ENCODE measurements around the gene GATAD2A. TPM values are rescaled to one million over a fixed set of nuclear protein-coding genes. Genes with fewer than 3 reads are reported as not detected.

The GATAD2A gene
- polyA plus RNA-seq, 3 donors = 37.3 to 49.0 (median 39.0) TPM

DNA sequence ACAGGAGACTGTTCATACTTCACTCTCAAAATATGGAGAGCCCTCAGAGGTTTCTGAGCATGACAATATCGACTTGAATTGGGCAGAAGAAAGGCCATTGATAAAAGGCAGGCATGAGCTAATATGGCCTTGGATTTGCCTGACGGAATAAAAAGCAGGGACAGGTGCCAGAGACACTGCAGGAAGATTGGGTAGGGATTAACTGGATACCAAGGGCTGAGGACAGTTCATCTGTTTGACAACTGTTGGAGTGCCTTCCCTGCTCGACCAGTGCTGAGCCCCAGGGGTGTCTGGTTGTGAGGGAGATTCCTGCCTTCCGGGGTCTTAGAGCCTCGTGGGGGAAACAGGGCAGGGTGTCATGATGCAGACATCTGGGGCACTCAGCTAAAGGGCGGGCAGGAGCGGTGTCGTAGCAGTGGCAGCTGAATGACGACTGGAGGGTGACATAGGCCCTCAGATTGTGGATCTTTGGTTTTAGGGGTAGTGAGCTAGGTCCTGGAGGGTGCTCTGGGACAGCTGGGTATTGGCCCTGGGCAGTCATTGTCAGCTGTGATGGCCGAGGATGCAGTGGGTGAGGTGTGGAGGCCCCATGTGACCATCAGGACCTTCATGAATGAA, 12.3 kb downstream of the GATAD2A start:
- no peak for DNase-seq (ENCODE audit: low read depth in 3 of 3, low spot score in 2 of 3)

- no peak for DNase-seq (ENCODE audit: low read depth in 3 of 3, low spot score in 2 of 3)
Measured at GRCh38 chr19:19418555-19419260, 13.2 kb downstream of the GATAD2A start.

DNA sequence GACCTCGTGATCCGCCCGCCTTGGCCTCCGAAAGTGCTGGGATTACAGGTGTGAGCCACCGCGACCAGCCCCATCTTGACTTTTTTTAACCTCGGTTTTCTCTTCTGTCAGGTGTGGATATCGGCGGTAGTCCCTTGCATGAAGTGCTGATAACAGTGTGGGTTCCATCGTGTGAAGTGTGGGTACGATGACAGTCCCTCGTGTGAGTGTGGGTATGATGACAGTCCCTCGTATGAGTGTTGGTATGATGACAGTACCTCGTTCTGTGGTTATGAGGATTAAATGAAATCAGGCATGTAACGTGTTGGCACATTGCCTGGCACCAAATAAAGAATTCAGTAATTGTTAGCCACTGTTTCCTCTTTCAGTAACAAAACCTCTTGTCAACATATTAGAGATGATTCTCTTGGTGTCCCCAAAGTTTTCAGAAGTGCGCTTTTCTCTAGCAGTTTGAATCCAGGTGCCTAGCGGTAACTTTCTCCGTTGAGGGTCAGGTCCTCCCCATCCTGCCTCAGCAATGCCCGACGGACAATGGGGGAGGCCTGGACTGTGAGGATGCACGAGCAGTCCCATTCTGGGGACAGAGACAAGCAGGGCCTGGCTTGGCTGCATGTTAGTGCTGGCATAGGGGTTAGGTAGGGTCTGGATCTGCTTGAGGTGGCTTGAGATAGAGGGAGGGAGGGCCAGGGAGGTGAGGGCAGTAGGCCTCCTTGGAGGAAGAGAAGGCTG, 15.3 kb downstream of the GATAD2A start:
- DNase-seq (ENCODE audit: low read depth in 3 of 3, low spot score in 2 of 3) = no peak

DNA sequence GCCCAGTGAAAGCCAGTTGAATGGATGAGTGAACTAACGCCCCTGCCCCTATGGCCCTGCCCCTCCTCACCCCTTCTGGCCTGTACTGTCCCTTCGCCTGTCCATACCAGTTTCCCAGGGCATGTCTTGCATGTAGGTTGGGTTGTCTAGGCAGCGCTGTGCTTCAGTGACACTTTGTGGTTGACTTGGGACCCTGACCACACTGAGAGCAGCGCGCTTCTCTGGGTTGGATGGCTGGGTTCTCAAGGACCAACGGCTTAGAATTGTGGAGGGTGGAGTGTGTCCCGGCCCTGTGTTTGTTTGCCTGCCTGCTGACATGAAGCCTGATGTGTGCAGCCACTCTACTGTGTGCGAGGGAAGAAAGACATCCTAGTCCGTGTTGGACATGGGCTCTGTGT, 15.8 kb downstream of the GATAD2A start:
- DNase-seq (ENCODE audit: low read depth in 3 of 3, low spot score in 2 of 3) = no peak

- no peak for DNase-seq (ENCODE audit: low read depth in 3 of 3, low spot score in 2 of 3)
Measured at GRCh38 chr19:19422156-19422555, 16.7 kb downstream of the GATAD2A start.

DNA sequence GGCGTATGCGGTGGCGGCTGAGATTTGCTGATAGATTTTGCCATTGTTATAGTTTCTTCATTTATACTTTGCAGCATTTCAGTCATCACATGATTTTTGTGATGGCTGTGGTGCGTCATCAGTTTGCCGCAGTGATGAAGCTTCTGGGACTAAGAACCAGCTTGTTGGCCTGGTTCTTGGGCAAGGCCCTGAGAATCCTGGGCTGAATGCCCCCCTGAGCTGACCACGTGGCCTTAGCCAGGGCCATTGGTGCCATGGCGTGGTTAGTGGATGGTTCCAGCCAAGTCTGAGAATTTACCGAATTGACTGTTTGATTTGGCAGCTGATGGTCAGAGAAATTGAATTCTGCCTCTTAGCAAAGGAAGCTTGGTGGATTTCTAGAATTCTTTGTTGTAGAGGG, 17.8 kb downstream of the GATAD2A start:
- DNase-seq (ENCODE audit: low read depth in 3 of 3, low spot score in 2 of 3) = no peak

DNA sequence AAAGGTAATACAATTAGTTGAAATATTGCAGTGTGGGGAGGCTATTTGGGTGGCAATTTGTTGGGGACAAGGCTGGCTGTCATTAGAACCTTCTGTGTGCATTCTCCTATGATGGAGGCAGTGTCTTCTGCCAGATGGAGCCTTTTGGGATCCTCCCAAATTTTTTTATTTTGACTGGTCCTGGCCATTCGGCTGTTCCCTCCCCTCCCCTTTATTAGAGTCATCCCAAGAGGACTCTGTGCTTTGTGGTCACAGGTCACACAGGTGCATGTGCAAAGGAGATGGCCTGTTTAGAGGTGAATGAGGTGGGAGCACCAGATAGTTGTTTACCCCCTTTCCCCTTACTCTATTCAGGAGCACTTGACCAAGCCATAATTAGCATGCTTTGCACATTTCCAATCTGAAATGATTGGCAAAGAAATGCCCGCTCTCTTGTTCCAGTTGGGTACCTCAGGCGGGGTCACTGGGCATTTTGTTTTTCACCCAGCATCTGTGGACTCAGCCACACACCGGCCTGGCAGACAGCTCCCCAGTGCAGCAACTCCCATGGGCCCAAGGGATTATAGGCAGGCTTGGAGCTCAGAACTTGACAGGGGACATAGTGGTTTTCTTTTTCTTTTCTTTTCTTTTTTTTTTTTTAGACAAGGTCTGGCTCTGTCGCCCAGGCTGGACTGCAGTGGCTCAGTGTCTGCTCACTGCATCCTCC, 19.8 kb downstream of the GATAD2A start:
- no peak for DNase-seq (ENCODE audit: low read depth in 3 of 3, low spot score in 2 of 3)

GRCh38 chr19:19426216-19426615, 20.7 kb downstream of the GATAD2A start:
- no peak for DNase-seq (ENCODE audit: low read depth in 3 of 3, low spot score in 2 of 3)

- DNase-seq (ENCODE audit: low read depth in 3 of 3, low spot score in 2 of 3) = no peak
Measured at GRCh38 chr19:19426799-19427198, 21.3 kb downstream of the GATAD2A start.

DNA sequence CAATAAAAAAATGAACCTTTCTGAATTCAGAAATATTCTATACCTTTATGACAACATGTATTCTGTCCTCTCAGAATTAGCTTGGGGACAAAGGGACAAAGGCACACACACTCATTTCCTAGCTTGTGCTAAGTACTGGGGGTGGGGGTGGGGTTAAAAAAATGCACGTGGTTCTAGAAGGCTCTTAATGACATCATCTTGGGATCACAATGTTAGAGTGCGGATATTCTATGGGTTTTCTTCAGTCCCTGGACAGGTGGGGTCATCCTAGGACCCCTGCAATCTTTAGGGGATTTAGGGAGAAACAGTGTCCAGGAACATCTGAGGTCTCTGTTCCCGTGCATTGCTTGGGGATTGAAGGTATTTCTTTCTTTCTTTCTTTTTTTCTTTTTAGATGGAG, 21.8 kb downstream of the GATAD2A start:
- no peak for DNase-seq (ENCODE audit: low read depth in 3 of 3, low spot score in 2 of 3)

DNA sequence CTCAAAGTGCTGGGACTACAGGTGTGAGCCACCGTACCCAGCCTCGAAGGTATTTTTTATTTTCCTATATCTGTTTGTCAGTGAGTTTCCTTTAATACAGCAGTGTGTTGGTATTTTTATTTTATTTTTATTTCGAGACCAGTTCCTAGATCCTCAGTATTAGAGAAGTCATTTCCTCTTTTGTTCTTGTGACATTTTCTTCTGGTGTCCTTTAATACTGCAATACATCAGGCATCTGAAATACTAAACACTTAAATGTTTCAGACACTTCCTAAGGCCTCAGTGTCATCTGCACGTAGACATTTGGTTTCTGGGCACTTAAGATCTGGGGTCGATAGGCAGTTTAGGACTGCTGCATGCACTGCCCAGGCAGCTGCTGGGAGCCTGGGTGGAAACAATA, 22.5 kb downstream of the GATAD2A start:
- DNase-seq (ENCODE audit: low read depth in 3 of 3, low spot score in 2 of 3) = no peak

- DNase-seq (ENCODE audit: low read depth in 3 of 3, low spot score in 2 of 3) = no peak
Measured at GRCh38 chr19:19428746-19429145, 23.3 kb downstream of the GATAD2A start.

DNA sequence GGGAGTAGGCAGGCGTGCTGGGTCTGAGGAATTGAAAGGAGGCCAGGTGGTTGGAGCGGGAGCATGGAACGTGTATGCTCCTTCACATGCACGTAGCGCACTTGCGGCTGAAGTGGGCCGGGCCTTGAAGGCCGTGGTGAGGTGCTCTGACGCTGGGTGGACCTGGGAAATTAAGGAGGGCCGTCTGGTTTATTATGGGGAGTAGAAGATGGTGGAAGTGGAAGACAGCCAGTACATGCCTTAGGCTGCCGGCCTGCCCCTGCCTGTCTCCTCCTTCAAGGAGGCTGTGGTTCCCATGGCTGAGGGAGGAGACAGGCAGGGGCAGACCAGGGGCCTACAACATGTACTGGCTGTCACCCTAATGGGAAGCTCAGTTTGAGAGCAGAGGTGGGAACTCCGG, 23.9 kb downstream of the GATAD2A start:
- no peak for DNase-seq (ENCODE audit: low read depth in 3 of 3, low spot score in 2 of 3)

DNA sequence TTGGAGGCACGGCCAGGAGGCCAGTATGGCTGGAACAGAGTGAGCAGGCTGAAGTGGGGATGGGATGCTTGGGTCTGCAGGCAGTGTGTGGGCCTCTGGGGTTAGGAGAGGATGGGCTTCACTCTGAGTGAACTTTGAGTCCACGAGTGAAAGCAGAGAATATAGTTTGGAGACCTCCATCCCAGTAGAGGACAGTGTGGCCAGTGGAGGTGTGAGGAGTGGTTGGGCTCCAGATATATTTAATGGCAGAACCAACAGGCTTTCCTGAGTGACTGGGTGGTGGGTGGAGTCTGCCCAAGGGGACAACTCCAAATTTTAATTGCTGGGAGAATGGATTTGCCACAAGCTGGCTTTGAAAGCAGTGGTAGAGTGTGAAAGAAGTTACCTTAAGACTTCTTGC, 27.3 kb downstream of the GATAD2A start:
- DNase-seq (ENCODE audit: low read depth in 3 of 3, low spot score in 2 of 3) = no peak

GRCh38 chr19:19433666-19434213, 28.3 kb downstream of the GATAD2A start:
- no peak for DNase-seq (ENCODE audit: low read depth in 3 of 3, low spot score in 2 of 3)

- DNase-seq (ENCODE audit: low read depth in 3 of 3, low spot score in 2 of 3) = no peak
Measured at GRCh38 chr19:19434483-19435045, 29.1 kb downstream of the GATAD2A start.

- DNase-seq (ENCODE audit: low read depth in 3 of 3, low spot score in 2 of 3) = no peak
Measured at GRCh38 chr19:19436137-19436691, 30.7 kb downstream of the GATAD2A start.

DNA sequence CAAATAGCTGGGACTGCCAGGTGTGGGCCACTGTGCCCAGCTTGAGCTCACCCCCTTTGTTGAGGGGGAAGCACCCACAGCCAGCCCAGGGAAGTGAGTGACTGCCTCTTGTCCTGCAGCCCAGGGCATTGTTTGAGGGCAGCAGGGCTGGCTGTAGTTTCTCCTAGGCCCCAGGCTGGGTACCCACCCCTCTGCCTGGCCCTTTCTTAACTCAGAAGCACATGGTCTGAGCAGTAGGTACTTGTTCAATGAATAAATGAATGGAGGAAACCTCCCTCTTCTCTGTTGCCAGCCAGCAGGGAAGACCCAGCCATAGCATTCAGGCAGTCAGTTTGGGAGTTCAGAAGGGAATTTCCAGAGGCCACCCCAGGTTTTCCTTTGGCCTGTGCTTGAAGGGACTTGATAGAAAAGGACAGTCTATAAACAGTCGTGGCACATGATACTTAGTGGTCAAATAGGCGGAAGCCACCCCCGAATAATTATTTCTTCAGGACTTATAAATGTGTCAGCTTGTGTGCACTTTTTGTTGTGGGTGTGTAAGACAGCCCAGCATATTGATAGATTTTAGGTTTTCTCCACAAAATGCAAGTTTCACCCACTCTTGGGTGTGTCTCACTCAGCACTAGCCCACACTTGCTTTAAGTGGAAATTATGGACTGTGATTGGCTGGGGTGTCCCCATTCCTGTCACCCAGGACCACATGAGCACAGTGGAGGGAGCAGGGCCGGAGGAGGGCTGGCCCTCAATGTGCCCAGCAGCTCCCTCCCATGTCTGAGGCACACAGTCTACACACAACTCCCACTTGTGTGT, 33.1 kb downstream of the GATAD2A start:
- DNase-seq (ENCODE audit: low read depth in 3 of 3, low spot score in 2 of 3) = no peak

- no peak for DNase-seq (ENCODE audit: low read depth in 3 of 3, low spot score in 2 of 3)
Measured at GRCh38 chr19:19439176-19439482, 33.7 kb downstream of the GATAD2A start.

DNA sequence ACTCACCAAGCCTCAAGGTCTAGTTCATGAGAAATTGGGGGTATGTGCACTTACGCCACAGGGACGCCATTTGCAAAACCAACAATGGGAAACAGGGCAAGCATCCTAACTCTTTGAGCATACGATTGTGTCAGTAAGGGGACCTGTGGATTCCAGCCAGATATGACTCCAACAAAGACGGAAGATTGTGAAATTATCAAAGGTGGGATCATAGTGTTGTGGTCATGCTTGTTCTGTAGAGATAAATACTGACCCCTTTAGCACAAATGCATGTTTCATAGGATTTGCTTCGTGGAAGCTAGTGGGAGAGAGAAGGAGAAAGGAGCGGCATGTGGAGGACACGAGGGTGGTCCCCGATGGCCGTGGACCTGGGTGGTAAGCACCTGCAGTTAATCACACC, 37.8 kb downstream of the GATAD2A start:
- no peak for DNase-seq (ENCODE audit: low read depth in 3 of 3, low spot score in 2 of 3)

Measured in right renal cortex interstitium (tissue), 3 donors.